Panc1 (cell line): Measurements from ENCODE around the gene PBX1. TPM values are rescaled to one million over a fixed set of nuclear protein-coding genes. Genes with fewer than 3 reads are reported as not detected.

Experiments used
- ATAC-seq: fragments of 200-7000 bp; cut with Tn5 transposase; 2 replicates; pipeline ENCODE4 v1.9.1; 2020; ENCODE audit warnings: mild to moderate bottlenecking, moderate library complexity
- BruUV-seq: library from RNA; stranded (reverse); fragments of 400-500 nt; replicated peaks from 2 replicates; lab custom pipeline; 2021; lab: Mats Ljungman, UMichigan
- CTCF ChIA-PET: fragments of 300-600 bp; sonication (Branson Sonifier 250); formaldehyde crosslinking; loops from one replicate; lab custom pipeline; 2022; ENCODE audit warnings: antibody characterized with exemption; lab: Charles Lee
- POLR2A ChIA-PET: fragments of 300-600 bp; sonication (Branson Sonifier 250); formaldehyde crosslinking; loops from one replicate; lab custom pipeline; 2022; ENCODE audit warnings: antibody characterized with exemption; lab: Charles Lee
- DNase-seq: peaks from one replicate; pipeline ENCODE4 v3.0.0-alpha.2; 2010; ENCODE audit warnings: low read depth, low spot score
- H3K27ac ChIP-seq: 2 replicates; pipeline ENCODE4 v1.5.1; 2011; ENCODE audit warnings: mild to moderate bottlenecking, low read length, inconsistent platforms
- H3K27me3 ChIP-seq: fragments of 200-500 bp; sonication (Bioruptor generic); 2 replicates; pipeline ENCODE4 v1.6.0; 2014; ENCODE audit warnings: low read length, inconsistent platforms; ENCODE audit not compliant: control insufficient read depth, insufficient read depth
- H3K36me3 ChIP-seq: fragments of 200-500 bp; sonication (Bioruptor generic); 2 replicates; pipeline ENCODE4 v1.5.1; 2014; ENCODE audit warnings: inconsistent platforms, mild to moderate bottlenecking, low read length, moderate library complexity; ENCODE audit not compliant: control insufficient read depth, insufficient read depth
- H3K4me1 ChIP-seq: 2 replicates; pipeline ENCODE4 v1.5.1; 2011; ENCODE audit warnings: inconsistent platforms, mild to moderate bottlenecking, low read length, moderate library complexity; ENCODE audit not compliant: control insufficient read depth, insufficient read depth
- H3K4me3 ChIP-seq, 2 experiments: 2 replicates each; pipeline ENCODE4 v1.5.1; 2011 to 2012; ENCODE audit warnings: low read depth in 2 of 2, low read length in 2 of 2, mild to moderate bottlenecking in 2 of 2, inconsistent platforms in 1 of 2, moderate library complexity in 1 of 2
- H3K9me3 ChIP-seq: fragments of 200-500 bp; sonication (Bioruptor generic); 2 replicates; pipeline ENCODE4 v1.5.1; 2014; ENCODE audit warnings: low read depth, mild to moderate bottlenecking, inconsistent platforms, low read length, moderate library complexity; ENCODE audit not compliant: control insufficient read depth, insufficient read depth
- POLR2AphosphoS5 ChIP-seq: IDR thresholded peaks from 2 replicates; pipeline ENCODE4 v1.6.1; 2012; ENCODE audit warnings: mild to moderate bottlenecking, low read depth, low read length, moderate library complexity
- SIN3A ChIP-seq: IDR thresholded peaks from 2 replicates; pipeline ENCODE4 v1.6.1; 2012; ENCODE audit warnings: low read depth, mild to moderate bottlenecking, low read length, moderate library complexity, borderline replicate concordance; ENCODE audit not compliant: insufficient read depth
- TCF7L2 ChIP-seq: IDR thresholded peaks from 2 replicates; pipeline ENCODE4 v1.6.1; 2011; ENCODE audit warnings: mild to moderate bottlenecking, low read depth, low read length, inconsistent platforms
- in situ Hi-C: cut with HindIII; loops from 2 replicates; pipeline ENCODE4 v1.10.0; 2016; ENCODE audit warnings: low sequenced_read_pairs, low pct_unique_long_range_greater_than_20kb
- intact Hi-C: fragments of 100-400 bp; cut with micrococcal nuclease; formaldehyde crosslinking; loops from one replicate; pipeline ENCODE4 v1.10.0; 2022; ENCODE audit not compliant: unreplicated experiment
- total RNA-seq: library from RNA; stranded (reverse); gene quantifications from one replicate; pipeline ENCODE4 v1.2.1, GENCODE V29; 2021; ENCODE audit not compliant: unreplicated experiment
- TF ChIP-seq, protein P1 (sequence below), 2 experiments: IDR thresholded peaks; 2 replicates each; pipeline ENCODE4 v1.6.1; 2011 to 2012; ENCODE audit warnings: low read depth in 2 of 2, control low read depth in 1 of 2, low read length in 1 of 2, mild to moderate bottlenecking in 1 of 2, moderate library complexity in 1 of 2; ENCODE audit not compliant: insufficient read depth in 1 of 2
- TF ChIP-seq, protein P2 (sequence below): fragments of 450-650 bp; IDR thresholded peaks from 2 replicates; pipeline ENCODE4 v1.5.1; 2017; ENCODE audit warnings: mild to moderate bottlenecking

PBX1 gene
- total RNA-seq, 1 experiment from 2014 or later: 2.0 TPM

DNA sequence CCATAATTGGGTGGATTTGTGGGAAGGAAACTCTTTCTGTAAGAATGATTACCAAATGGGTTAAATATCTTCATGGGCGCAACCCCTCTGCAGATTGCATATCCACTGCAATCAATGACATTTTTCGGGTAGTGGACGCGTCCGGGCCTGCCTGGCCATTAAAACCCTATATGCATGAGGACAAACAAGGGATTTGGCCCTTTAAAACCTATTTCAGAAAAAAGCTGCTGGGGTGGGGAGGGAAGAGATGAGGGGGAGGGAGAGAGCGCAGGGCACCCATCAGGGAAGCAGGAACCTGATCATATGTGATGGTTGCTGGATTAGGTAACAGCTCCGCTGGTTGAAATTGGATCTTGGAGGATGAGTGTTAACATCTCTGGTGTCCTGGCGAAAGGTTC lies 228.8 kb downstream of the PBX1 start:
- intact Hi-C loops (loop anchor here (1.0 to 5.0 kb wide), 4 partner anchors 284 to 1429 kb away; no protein-coding TSS in a partner anchor), in situ Hi-C loops (loop anchor here (25.0 kb wide), 1 partner anchor 1376 kb away; no protein-coding TSS in a partner anchor)
- H3K36me3 ChIP-seq: no peaks in the 10 kb centered on the region
- CTCF ChIA-PET: interaction anchor here (0.7 kb wide), 2 partner anchors 9 to 391 kb away, joined by 3 read pairs; no protein-coding TSS in a partner anchor
- DNase-seq (no peak), ATAC-seq (no peak)
- POLR2A ChIA-PET: no interaction called here
- no peaks in the 10 kb centered on the region for H3K9me3 ChIP-seq
- no peak overlapping the region for H3K27ac ChIP-seq
- TF ChIP-seq, protein P1, sequence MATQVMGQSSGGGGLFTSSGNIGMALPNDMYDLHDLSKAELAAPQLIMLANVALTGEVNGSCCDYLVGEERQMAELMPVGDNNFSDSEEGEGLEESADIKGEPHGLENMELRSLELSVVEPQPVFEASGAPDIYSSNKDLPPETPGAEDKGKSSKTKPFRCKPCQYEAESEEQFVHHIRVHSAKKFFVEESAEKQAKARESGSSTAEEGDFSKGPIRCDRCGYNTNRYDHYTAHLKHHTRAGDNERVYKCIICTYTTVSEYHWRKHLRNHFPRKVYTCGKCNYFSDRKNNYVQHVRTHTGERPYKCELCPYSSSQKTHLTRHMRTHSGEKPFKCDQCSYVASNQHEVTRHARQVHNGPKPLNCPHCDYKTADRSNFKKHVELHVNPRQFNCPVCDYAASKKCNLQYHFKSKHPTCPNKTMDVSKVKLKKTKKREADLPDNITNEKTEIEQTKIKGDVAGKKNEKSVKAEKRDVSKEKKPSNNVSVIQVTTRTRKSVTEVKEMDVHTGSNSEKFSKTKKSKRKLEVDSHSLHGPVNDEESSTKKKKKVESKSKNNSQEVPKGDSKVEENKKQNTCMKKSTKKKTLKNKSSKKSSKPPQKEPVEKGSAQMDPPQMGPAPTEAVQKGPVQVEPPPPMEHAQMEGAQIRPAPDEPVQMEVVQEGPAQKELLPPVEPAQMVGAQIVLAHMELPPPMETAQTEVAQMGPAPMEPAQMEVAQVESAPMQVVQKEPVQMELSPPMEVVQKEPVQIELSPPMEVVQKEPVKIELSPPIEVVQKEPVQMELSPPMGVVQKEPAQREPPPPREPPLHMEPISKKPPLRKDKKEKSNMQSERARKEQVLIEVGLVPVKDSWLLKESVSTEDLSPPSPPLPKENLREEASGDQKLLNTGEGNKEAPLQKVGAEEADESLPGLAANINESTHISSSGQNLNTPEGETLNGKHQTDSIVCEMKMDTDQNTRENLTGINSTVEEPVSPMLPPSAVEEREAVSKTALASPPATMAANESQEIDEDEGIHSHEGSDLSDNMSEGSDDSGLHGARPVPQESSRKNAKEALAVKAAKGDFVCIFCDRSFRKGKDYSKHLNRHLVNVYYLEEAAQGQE (IDR thresholded peaks at IDR 0.05; ENCODE audit: insufficient read depth in 1 of 2, low read depth in 2 of 2, low read length in 1 of 2): no peak
- TF ChIP-seq, protein P2, sequence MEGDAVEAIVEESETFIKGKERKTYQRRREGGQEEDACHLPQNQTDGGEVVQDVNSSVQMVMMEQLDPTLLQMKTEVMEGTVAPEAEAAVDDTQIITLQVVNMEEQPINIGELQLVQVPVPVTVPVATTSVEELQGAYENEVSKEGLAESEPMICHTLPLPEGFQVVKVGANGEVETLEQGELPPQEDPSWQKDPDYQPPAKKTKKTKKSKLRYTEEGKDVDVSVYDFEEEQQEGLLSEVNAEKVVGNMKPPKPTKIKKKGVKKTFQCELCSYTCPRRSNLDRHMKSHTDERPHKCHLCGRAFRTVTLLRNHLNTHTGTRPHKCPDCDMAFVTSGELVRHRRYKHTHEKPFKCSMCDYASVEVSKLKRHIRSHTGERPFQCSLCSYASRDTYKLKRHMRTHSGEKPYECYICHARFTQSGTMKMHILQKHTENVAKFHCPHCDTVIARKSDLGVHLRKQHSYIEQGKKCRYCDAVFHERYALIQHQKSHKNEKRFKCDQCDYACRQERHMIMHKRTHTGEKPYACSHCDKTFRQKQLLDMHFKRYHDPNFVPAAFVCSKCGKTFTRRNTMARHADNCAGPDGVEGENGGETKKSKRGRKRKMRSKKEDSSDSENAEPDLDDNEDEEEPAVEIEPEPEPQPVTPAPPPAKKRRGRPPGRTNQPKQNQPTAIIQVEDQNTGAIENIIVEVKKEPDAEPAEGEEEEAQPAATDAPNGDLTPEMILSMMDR: no peak
- no peak for TF ChIP-seq POLR2AphosphoS5
- no peak for TF ChIP-seq TCF7L2
- no peaks in the 10 kb centered on the region for H3K27me3 ChIP-seq
- BruUV-seq: no TSS peak
- H3K4me1 ChIP-seq: no peaks in the 10 kb centered on the region
- no peak overlapping the region for H3K4me3 ChIP-seq

DNA sequence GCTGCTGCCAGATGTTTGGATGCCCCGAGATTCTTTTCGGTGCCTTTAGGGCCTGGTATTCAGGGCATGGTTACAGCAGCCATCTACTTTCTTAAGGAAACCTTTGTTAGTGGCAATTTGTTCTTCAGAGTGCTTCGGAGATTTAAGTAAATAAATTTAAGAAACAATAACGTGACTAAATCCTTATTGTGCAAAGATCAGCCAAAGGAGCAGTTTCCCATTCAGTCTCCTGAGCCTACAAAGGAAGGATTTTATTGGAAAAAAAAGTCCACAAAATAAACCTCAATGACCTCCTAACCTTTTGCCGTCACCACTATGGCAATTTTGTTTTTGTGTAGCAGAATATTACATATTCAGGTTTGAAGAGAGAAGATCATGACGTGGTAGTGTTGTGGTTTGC lies 231.1 kb downstream of the PBX1 start:
- ATAC-seq: no peak
- H3K27me3 ChIP-seq: no peaks in the 10 kb centered on the region
- no peaks in the 10 kb centered on the region for H3K9me3 ChIP-seq
- TF ChIP-seq, protein P2: no peak
- TF ChIP-seq POLR2AphosphoS5 (no peak), SIN3A (no peak), TCF7L2 (no peak)
- TF ChIP-seq, protein P1 (IDR thresholded peaks at IDR 0.05; ENCODE audit: insufficient read depth in 1 of 2, low read depth in 2 of 2, low read length in 1 of 2): no peak
- H3K36me3 ChIP-seq: no peaks in the 10 kb centered on the region
- ChIA-PET CTCF (no interaction called here), POLR2A (no interaction called here)
- no peak overlapping the region for H3K4me3 ChIP-seq
- intact Hi-C loops: no loop called here
- no peaks in the 10 kb centered on the region for H3K4me1 ChIP-seq
- no peak overlapping the region for H3K27ac ChIP-seq
- no TSS peak for BruUV-seq
- in situ Hi-C loops: loop anchor here (25.0 kb wide), 1 partner anchor 1378 kb away; no protein-coding TSS in a partner anchor
- DNase-seq: no peak
